IPS-NIHi7 (cell line): ENCODE data around the gene RSPH9.

Experiments
- DNase-seq: peaks from one replicate; pipeline ENCODE4 v3.0.0; 2012; ENCODE audit warnings: mixed read lengths; ENCODE audit errors: extremely low spot score

The RSPH9 gene

GRCh38 chr6:43668151-43669028, 23.6 kb downstream of the RSPH9 start:
- peak; percentile 80 for DNase-seq

- peak; percentile 46 for DNase-seq
These were observed 24.4 kb downstream of the RSPH9 start for GRCh38 chr6:43669050-43669921.

- peak; percentile 62 for DNase-seq
These were observed 25.2 kb downstream of the RSPH9 start for GRCh38 chr6:43669922-43670622.

DNA sequence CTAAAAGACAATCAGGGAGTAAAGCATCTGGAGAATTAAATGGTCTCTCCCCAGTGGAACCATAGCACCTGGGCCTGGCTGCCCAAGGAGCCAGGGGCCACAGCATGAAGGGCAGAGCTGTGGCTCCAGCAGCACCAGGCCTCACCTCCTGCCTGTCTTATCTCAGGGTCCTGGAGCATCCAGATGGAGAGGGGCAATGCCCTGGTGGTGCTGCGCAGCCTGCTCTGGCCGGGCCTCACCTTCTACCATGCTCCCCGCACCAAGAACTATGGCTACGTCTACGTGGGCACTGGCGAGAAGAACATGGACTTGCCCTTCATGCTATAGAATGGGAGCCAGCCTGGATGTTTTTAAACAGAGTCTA, 25.8 kb downstream of the RSPH9 start:
- DNase-seq, result no peak

DNA sequence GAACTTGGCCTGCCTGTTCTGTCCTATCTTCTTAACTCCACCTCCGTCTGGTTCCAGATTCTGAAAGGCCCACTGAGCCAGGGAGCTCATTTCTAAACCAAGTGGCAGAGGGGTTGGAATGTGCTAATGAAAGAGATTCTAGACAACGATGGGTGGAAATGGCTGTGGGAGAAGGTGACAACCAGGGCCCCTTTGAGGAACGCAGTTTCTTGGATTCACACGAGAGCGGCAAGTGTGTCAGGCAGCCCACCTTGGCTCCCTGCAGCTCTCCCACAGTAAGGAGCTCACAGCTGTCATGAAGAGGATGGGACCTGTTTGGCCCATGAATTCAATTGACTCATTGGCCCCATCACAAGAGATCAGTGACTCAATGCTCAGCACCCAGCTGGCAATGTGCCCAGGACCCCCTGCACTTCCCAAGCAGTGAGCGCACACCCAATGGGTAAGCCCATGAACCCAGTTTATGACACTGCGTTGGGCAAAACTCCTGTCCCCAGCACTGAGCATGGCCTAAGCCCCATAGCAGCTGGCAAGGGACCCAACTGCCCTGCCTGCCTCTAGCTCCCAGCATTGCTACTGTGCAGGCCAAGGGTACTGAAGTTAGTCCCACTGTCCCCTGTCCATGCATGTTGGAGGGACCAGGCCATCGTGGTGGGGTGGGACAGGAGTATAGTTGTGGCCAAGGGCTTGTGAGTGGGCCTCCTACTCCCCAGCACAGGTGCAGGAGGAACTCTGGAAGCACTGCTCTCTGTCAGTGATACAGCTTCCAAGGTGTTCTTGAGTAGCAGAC, 26.4 kb downstream of the RSPH9 start:
- no peak for DNase-seq

DNA sequence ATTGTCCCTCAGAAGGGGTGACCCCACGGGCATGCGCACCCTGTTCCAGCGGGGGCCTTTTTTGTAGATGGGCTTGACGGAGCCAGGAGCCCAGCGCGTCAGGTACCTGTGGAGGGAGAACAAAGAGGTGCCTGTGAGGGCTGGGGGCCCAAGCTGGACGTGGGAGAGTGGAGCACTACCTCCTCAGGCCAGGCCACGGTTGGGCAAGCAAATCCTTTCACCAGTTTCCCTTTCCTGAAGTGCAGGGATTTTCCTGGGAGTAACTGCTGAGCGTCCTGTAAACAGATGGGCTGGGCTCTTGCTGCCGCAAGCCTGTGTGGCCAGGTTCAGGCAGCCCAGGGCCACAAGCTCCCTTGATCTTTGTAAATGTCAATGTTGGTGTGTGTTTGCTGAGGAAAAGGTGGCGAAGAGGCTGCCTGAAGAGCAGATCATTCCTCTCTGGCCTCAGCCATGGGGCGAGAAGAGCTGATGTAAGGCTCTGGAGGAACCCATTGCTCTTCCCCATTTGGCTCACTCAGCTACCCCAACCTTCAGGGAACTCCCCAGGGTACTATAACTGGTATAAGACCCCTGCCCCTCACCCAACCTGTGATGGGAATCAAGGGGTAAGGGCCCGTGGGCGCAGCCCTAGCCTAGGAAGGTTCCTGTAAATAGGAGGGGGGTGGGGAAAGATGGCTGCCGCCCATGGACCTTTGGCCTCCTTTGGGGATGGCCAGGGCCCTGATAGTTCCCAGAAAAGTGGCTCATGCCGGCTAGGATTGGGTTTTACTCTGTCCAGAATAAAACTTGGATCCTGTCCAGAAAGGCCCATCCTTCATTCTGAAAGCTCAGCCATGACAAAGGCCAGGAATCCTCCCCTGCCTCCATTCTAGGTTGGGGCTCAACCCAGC, 27.2 kb downstream of the RSPH9 start:
- no peak for DNase-seq

DNA sequence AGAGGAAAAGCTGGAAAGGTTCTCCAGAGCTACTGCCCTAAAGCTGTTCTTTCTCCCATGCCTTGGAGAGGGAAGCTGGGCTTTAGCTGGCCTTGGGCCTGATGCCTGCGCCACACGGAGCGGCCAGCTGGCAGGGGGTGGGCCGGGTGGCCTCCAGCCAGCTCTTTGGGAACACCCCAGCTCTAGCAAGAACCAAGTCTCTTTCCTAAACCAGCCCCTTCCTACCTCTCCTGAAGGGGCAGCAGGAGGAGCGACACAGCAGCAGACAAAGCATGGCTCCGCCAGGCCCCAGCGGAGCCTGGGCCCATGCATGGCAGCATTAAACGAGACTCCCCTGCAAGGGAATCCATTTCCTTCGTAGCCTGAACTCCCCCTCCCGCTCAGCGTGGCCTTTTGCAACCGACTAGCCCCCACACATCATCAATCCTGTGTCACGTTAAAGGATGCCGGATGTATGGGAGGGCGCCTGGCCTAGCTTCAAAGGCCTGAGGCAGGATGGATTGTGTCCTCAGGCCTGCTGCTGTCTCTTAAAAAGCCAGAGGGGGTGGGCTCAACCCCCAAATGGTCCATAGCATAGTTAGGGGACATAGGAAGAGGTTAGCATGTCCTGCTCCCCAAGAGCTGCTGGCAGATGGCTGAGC, 28.7 kb downstream of the RSPH9 start:
- DNase-seq, result no peak

GRCh38 chr6:43674291-43674690, 29.5 kb downstream of the RSPH9 start:
- DNase-seq, result no peak

DNA sequence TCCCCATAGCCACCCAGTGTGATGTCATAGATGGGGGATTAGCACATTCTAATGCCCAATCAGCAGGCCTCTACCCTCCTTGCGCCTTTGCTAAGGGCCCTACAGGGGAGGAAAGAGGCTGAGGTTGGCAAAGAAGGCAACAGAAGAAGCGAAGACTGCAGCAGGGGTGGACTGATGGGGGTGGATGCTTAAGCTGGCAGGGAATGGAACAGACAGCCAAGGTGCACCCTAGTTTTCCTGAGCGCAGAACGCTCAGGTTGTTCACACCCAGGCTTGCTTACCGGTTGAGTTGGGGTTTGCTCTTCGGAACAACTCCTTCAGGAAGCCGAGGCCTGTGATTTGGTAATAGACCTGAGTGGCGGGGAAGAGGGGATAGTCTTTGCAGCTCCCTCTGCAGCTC, 30.1 kb downstream of the RSPH9 start:
- no peak for DNase-seq

DNA sequence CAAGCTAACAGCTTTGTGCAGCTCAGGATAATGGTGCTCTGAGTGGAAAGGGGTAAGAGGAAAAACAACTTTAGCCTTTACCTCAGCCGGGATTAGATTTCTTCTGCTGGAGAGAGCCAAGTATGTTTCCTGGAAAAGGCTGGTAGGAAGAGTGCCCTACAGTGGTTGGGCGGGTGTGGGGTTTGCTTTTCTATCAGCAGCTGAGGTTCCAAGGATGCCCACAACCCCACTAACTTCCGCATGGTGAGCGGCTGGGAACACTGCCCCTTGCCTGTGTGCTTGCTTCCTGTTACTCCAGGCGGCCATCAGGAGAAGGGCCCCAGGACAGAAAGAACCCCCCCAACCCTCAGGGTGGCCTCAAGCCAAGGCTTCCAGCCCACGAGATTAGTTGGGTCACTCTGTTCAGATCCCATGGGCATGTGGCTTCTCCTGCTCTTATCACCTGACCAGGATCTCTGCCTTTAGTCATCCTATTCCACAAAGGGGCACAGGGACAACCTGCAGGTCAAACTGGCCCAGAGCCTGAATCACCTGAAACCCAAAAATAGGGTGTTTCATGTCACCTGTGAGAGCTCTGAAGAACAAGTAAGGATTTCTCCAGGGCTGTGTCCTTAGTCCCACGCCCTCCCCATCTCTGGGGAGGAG, 32.2 kb downstream of the RSPH9 start:
- no peak for DNase-seq

DNA sequence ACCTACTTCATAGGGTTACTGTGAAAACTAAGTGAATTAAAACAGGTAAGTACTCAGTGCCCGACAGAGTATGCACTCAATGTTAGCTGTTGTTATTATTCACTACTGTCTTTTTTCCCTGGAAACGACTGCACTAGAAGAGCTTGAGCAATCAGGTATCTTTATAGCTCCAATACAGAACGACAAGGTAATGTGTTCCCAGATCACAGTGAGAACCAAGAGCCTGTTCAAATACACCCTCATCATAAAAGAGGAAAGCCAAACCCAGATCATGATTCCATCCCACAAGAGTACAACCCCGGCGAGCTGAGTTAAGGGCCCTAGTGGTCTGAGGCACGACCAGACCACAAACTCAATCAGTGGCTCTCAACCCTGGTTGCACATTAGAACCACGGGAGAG, 32.9 kb downstream of the RSPH9 start:
- DNase-seq, result no peak

DNA sequence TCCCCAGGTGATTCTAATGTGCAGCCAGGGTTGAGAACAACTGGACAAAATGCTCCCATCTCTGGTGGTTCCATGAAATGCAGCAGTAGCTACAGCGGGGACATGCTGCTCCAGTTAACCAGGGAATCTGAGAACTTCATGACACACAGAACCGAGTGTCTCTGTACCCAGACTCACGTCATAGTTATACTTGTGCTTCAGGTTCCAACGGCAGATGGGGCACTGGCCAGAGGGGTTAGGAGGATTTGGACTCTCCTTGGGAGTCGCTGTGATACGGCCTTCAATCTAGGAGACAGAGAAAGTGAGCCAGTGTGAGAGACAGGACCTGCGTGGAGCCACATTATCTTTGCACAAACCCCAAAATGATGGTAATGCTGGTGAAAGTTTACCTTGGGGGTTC, 33.5 kb downstream of the RSPH9 start:
- DNase-seq, result no peak

DNA sequence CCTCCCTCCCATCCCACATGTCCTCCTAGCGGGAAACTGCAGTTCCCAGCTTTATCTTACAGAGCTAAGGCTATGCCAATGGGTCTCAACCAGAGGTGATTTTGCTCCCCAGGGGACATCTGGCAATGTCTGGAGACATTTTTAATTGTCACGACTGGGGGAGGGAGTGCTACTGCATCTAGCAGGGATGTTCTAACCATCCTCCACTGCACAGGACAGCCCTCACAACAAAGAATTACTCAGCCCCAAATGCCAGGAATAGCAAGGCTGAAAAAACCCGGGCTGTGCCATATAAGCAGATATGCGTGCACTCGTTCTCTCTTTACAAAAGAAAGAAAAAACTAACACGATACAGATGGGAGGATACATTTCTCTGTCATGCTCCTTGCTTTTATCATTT, 34.2 kb downstream of the RSPH9 start:
- no peak for DNase-seq

- DNase-seq, result no peak
These were observed 35.7 kb downstream of the RSPH9 start for GRCh38 chr6:43680308-43681200.

DNA sequence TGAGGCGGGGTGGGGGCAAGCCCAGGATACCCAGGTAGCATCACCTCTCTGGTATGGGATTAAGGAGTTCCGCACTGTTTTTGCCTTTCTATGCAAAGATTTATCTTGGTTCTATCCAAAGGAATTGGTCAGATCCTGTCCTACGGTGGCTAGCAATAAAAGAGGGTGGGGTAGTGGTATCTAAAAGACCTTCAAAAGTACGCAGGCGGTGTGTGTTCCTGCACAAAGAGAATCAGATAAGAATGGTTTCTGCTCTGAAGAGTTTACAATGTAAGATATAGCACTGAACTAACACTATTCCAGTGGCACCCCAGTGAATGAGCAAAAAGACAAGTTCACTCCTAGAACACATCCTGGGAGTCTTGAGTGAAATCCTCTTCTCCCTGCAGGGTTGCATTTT, 36.5 kb downstream of the RSPH9 start:
- DNase-seq, result no peak

- DNase-seq, result no peak
These were observed 38.0 kb downstream of the RSPH9 start for GRCh38 chr6:43682724-43683429.

DNA sequence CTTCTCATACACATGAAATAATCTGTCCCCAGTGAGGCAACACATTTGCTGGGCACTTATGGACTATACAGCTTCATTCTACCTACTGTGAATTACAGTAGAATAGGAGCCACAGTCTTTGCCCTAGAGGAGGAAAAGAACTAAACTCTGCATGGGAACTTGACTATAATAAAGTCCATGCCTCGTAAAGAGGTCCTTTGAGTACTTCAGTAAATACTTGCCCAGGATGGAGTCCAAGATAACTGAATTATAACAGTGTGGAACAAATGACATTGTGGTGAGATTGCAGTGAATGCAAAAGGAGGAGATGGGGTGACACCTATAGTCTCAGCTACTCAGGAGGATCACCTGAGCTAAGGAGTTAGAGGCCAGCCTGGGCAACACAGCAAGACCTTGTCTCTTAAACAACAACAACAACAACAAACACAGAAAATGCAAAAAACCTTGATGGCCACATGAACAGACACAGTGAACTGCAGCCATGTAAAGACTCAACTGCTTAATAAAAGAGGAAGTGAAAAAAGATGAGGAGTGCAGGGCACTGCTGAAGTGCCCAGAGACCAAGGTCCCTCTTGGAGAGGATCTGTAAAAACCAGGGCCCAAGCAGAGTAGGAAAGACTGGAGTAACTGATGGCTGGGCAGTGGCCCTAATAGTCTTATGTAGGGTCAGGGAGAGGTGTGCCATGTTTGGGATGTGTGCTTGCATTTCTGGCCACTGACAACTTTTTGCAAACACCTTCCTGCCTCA, 39.0 kb downstream of the RSPH9 start:
- DNase-seq, result no peak
